SU-DHL-6 (cell line): ENCODE measurements around the gene KRTAP1-4.

ENCODE experiments used
- EZH2phosphoT487 ChIP-seq: fragments of 200-600 bp; sonication (generic), shearing (Covaris generic); conservative IDR thresholded peaks from 2 replicates; pipeline ENCODE4 v1.6.1; 2018; ENCODE audit warnings: mild to moderate bottlenecking, antibody characterized with exemption, low read length, moderate library complexity, mixed read lengths
- TF ChIP-seq, protein P1 (sequence below): fragments of 200-600 bp; sonication (generic); IDR thresholded peaks from one replicate; pipeline ENCODE4 v1.5.1; 2017; ENCODE audit warnings: antibody characterized with exemption, mild to moderate bottlenecking, low read length, moderate library complexity; ENCODE audit not compliant: insufficient read depth, poor library complexity, severe bottlenecking

DNA sequence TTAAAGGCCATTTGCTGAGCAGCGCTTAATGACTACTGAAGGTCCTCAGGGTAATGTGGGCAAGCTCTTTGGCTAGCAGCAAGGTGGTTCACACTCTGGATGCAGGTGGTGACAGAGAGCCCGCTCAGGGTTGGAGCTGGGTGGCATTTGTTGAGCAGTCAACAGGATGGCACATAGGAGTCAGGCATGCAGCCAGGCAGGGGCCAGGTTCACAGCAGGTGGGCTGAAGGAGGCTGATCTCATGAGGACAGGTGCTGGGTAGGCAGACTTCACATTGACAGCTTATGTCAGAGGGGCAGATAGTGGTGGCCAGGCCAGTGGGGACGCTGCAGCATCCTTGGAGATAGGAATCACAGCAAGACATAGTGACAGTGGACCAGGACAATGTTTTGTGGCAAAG, 25.6 kb downstream of the KRTAP1-4 start:
- TF ChIP-seq, protein P1, sequence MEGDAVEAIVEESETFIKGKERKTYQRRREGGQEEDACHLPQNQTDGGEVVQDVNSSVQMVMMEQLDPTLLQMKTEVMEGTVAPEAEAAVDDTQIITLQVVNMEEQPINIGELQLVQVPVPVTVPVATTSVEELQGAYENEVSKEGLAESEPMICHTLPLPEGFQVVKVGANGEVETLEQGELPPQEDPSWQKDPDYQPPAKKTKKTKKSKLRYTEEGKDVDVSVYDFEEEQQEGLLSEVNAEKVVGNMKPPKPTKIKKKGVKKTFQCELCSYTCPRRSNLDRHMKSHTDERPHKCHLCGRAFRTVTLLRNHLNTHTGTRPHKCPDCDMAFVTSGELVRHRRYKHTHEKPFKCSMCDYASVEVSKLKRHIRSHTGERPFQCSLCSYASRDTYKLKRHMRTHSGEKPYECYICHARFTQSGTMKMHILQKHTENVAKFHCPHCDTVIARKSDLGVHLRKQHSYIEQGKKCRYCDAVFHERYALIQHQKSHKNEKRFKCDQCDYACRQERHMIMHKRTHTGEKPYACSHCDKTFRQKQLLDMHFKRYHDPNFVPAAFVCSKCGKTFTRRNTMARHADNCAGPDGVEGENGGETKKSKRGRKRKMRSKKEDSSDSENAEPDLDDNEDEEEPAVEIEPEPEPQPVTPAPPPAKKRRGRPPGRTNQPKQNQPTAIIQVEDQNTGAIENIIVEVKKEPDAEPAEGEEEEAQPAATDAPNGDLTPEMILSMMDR: no peak
- no peak for TF ChIP-seq EZH2phosphoT487
